Activated naive CD8-positive, alpha-beta T cell treated with anti-CD3 and anti-CD28 coated beads, Interleukin-2, amount 10 ng/mL, durations not matched to agents 7 days and 5 days (primary cell): Measurements from ENCODE around the gene MAPK7. TPM values are rescaled to one million over a fixed set of nuclear protein-coding genes. Genes with fewer than 3 reads are reported as not detected.

Source experiments
- ATAC-seq: fragments of 150-1000 bp; cut with Tn5 transposase; one replicate; pipeline ENCODE4 v1.10.0; 2021; ENCODE audit warnings: low read depth, moderate library complexity
- POLR2A ChIA-PET: fragments of 350-600 bp; sonication (Branson Sonifier 250); formaldehyde crosslinking; loops from one replicate; lab custom pipeline; 2021; ENCODE audit warnings: antibody characterized with exemption; lab: Charles Lee
- DNase-seq: peaks from one replicate; pipeline ENCODE4 v3.0.0; 2021
- H3K27ac Mint-ChIP-seq: one replicate; pipeline ENCODE4 v1.8.0; 2022; ENCODE audit warnings: mild to moderate bottlenecking, mixed read lengths
- H3K27me3 Mint-ChIP-seq: one replicate; pipeline ENCODE4 v1.8.0; 2022; ENCODE audit warnings: mild to moderate bottlenecking, moderate library complexity, mixed read lengths
- H3K36me3 Mint-ChIP-seq: one replicate; pipeline ENCODE4 v1.8.0; 2021; ENCODE audit warnings: mild to moderate bottlenecking, mixed read lengths
- H3K4me1 Mint-ChIP-seq: one replicate; pipeline ENCODE4 v1.8.0; 2021; ENCODE audit warnings: mixed read lengths
- H3K4me3 Mint-ChIP-seq: one replicate; pipeline ENCODE4 v1.8.0; 2022; ENCODE audit warnings: mild to moderate bottlenecking, moderate library complexity, mixed read lengths
- H3K9me3 Mint-ChIP-seq: one replicate; pipeline ENCODE4 v1.8.0; 2021; ENCODE audit warnings: mixed read lengths
- total RNA-seq, 2 experiments: library from RNA; stranded (reverse); gene quantifications; one replicate each; pipeline ENCODE4 v1.2.3, GENCODE V29; 2021

MAPK7 gene
- total RNA-seq, 2 experiments from 2014 or later = 26.8 to 27.4 TPM

DNA sequence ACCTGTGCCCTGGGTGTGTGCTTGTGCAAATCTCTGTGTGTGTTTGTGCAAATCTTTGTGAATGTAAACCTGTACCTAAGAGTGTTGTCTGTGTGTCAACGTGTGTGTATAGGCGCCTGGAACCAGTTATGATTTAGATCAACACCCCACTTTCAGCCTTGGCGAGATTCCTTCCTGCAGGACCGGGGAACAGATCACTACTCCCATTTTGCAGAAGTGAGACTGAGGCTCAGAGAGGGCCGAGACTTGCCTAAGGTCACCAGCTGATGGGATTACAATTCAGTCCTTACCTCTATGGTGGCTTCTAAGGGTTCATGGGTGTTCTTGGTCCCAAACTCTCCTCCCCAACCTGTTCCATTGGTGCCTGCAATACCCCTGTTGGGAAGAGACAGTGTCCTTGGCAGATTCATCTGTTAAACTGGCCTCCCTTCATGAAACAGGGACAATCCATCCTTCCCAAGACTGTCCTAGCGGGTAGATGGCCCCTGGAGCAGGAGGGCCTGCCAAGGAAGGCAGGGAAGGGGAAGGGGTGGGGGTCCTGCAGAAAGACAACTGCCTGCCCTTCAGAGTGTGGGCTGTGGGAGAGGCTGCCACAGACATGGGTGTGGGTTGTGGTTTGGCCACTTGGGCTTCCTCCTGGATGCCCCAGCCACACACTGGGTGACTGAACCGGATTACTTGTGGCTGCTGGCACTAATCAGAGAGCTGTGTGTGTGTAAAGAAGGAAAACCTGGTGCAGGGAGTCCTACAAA is 6.9 kb upstream of the MAPK7 start:
- Mint-ChIP-seq H3K9me3 (no peaks in the 10 kb centered on the region), H3K27ac (peak overlapping the region; percentile 78), H3K27me3 (peaks cover 8% of the 10 kb centered on the region), H3K4me1 (peaks cover 40% of the 10 kb centered on the region), H3K36me3 (no peaks in the 10 kb centered on the region), H3K4me3 (peak overlapping the region; percentile 64)
- POLR2A ChIA-PET = interaction anchor here (0.6 kb wide), 1 partner anchor 275 kb away, joined by 6 read pairs; no protein-coding TSS in a partner anchor
- no peak for DNase-seq
- ATAC-seq = no peak

DNA sequence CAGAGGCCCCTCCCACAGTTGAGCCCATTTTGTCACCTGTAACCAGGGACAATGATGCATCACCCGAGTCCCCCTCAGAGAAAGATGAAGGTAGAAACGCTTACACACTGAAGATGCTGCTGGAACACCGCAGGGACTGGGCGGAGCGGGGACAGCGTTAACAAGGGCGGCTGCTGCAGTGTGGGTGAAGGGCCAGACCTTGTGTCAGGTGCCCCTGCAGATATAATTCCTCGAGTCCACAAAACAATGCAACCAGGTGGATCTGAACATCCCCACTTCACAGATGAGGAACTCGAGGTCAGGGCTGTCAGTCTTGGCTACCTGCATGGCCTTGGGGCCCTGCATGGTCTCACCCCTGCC is 6.3 kb upstream of the MAPK7 start:
- peaks cover 43% of the 10 kb centered on the region for H3K4me1 Mint-ChIP-seq
- H3K27me3 Mint-ChIP-seq = peaks cover 8% of the 10 kb centered on the region
- ATAC-seq (no peak), DNase-seq (no peak)
- no peaks in the 10 kb centered on the region for H3K36me3 Mint-ChIP-seq
- POLR2A ChIA-PET = no interaction called here
- peak overlapping the region; percentile 26 for H3K27ac Mint-ChIP-seq
- peak overlapping the region; percentile 42 for H3K4me3 Mint-ChIP-seq
- H3K9me3 Mint-ChIP-seq = no peaks in the 10 kb centered on the region

DNA sequence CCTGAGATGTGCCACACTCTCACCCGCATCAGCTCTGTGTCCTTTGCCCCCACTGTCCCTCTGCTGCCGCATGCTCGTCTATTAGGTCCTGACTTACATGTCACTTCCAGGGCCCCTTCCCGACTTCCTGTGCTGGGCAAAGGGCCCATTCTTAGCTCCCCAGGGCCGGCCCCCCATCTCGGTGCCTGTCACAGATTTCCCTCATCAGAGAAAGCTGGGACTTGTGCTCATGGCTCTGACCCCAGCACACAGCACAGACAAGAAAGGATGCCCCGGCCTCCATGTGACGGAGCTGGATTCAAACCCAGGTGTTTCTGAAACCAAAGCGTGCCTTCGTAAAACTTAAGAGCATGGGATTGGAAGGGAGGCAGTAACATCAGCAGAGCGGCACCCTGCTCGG is 5.9 kb upstream of the MAPK7 start:
- POLR2A ChIA-PET = no interaction called here
- peaks cover 8% of the 10 kb centered on the region for H3K27me3 Mint-ChIP-seq
- peaks cover 45% of the 10 kb centered on the region for H3K4me1 Mint-ChIP-seq
- no peaks in the 10 kb centered on the region for H3K36me3 Mint-ChIP-seq
- ATAC-seq = no peak
- no peak for DNase-seq
- H3K27ac Mint-ChIP-seq = peak overlapping the region; percentile 26
- no peak overlapping the region for H3K4me3 Mint-ChIP-seq
- no peaks in the 10 kb centered on the region for H3K9me3 Mint-ChIP-seq

DNA sequence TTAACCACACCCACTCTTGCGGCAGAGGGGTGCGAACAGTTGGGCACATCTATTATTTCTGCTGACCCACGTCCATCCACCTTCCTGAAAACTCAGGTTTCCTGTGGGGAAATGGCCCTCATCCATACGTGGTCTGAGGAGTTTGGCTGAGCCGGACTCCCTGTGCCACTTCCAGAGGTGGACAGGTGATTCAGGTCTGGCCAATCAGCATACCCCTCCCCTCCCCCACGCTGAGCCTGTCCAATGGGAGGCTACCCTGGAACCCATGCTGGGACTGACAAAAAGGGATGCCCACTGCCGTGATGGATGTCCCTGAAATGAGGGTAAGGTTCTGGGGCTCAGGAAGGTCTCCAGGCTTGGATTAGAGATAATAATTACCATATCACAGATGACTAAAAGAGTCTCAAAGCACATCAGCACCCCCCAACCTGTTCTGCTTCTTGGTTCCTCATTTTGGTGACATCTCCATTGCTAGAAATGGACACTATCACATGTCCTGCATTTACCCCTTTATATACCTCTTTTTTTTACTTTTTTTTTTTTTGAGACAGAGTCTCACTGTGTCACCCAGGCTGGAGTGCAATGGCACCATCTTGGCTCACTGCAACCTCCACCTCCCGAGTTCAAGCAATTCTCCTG is 5.3 kb upstream of the MAPK7 start:
- POLR2A ChIA-PET = no interaction called here
- Mint-ChIP-seq H3K36me3 (no peaks in the 10 kb centered on the region), H3K27me3 (peaks cover 8% of the 10 kb centered on the region), H3K9me3 (no peaks in the 10 kb centered on the region), H3K4me1 (peaks cover 45% of the 10 kb centered on the region), H3K27ac (no peak overlapping the region), H3K4me3 (no peak overlapping the region)
- ATAC-seq (no peak), DNase-seq (no peak)

DNA sequence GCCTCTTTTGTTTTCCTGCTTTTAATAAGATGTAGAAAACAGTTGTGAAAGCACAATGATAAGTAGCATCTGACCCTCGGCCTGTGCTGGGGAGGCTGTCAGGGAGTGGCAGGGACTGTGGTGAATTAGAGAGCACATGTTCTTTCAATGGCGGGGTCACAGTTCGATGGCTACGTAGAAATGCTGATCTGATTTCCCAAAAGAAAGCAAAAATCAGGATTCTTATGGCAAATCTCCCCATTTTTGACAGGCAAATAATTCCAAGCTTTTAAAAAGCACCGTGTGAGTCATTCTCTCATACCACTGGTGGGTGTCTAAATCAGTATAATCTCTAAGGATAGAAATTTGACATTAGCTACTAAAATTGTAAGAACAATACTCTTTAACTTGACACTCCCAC is 4.2 kb upstream of the MAPK7 start:
- Mint-ChIP-seq H3K36me3 (no peaks in the 10 kb centered on the region), H3K27ac (no peak overlapping the region), H3K27me3 (peaks cover 7% of the 10 kb centered on the region), H3K4me1 (peaks cover 42% of the 10 kb centered on the region), H3K4me3 (no peak overlapping the region), H3K9me3 (no peaks in the 10 kb centered on the region)
- ATAC-seq = no peak
- POLR2A ChIA-PET = no interaction called here
- DNase-seq = no peak

DNA sequence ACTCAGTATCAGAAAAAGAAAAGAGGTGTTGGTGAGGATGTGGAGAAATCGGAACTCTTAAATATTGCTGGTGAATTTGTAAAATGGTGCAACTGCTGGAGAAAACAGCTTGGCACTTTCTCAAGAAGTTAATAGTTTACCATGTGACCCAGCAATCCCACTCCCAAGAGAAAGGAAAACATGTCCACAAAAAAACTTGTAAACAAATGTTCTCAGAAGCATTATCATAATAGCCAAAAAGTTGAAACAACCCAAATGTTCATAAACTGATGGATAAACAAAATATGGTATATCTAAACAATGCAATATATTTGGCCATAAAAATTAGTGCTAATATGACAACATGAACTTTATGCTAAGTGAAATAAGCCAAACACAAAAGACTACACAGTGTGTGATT is 2.6 kb upstream of the MAPK7 start:
- peak overlapping the region; percentile 42 for H3K4me3 Mint-ChIP-seq

DNA sequence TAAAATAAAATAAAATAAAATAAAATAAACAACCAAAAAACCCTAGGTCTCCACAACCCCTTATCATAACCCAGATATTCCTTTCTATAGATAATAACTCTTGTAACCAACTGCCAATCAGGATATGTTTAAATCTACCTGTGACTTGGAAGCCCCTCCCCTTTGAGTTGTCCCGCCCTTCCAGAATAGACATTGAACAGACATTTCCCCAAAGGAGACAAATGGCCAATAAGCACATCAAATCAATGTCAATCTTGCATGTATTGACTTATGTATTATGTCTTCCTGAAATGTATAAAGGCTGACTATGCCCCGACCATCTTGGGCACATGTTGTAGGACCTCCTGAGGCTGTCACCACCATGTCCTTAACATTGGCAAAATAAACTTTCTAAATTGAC is 1.5 kb upstream of the MAPK7 start:
- POLR2A ChIA-PET = interaction anchor here (0.8 to 2.4 kb wide), 3 partner anchors 9 to 14 kb away, joined by 3 to 13 read pairs (median 11); partner anchors contain the start of gene B9D1
- Mint-ChIP-seq H3K27ac (peak overlapping the region; percentile 98), H3K9me3 (no peaks in the 10 kb centered on the region), H3K27me3 (peaks cover 2% of the 10 kb centered on the region), H3K4me1 (peaks cover 23% of the 10 kb centered on the region), H3K36me3 (peaks cover 6% of the 10 kb centered on the region), H3K4me3 (peak overlapping the region; percentile 99)
- DNase-seq (no peak), ATAC-seq (no peak)

More for the DNA sequence above, 2.6 kb upstream of the MAPK7 start:
- Mint-ChIP-seq H3K36me3 (peaks cover 2% of the 10 kb centered on the region), H3K9me3 (no peaks in the 10 kb centered on the region), H3K27ac (no peak overlapping the region), H3K27me3 (peaks cover 4% of the 10 kb centered on the region), H3K4me1 (peaks cover 33% of the 10 kb centered on the region)
- DNase-seq (no peak), ATAC-seq (no peak)
- POLR2A ChIA-PET = no interaction called here

DNA sequence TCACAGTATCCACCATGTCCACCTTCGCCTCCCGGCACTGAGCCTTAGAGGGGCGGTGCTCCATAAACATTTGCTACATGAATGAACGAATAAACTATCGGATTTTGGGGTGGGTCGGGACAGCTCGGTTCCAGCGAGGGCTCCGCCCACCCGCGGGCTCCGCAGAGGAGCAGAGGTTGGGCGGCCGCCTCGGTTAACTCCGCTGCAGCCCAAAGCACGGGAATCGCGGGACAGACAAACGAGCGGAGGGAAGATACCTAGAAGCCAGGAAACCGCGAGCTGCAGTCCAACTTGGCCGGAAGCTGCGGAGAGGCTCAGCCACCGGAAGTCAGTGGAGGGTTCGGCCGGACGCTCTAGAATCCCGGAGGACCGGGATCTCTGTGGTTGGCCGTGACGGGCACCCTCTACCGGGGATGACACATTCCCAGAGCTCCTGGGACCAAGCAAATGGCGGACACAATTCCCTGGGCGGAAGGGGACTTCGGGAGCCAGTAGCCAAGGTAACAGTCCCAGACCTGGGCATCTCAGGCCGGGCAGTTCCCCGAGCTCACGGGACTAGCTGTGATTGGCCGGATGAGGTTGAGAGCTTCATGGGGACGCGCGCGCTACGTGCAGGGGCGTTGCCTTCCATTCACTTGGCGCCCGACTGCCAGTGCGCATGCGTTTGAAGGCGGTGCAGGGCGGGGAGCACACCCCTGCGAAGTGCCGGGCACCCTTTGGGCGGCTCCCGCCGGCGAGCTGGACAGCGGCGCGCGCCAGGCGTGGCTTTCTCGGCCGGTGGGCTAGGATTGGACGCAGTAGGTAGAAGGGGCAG is 489 bp upstream of the MAPK7 start:
- peaks cover 8% of the 10 kb centered on the region for H3K36me3 Mint-ChIP-seq
- peak; percentile 96 for DNase-seq
- peaks cover 15% of the 10 kb centered on the region for H3K4me1 Mint-ChIP-seq
- H3K9me3 Mint-ChIP-seq = no peaks in the 10 kb centered on the region
- H3K27ac Mint-ChIP-seq = peak overlapping the region; percentile 98
- no peaks in the 10 kb centered on the region for H3K27me3 Mint-ChIP-seq
- POLR2A ChIA-PET = interaction anchor here (0.7 to 2.4 kb wide), 10 partner anchors 8 to 1665 kb away, joined by 3 to 13 read pairs (median 3); partner anchors contain the start of genes ALDH3A2, B9D1 and USP22
- peak; percentile 96 for ATAC-seq
- H3K4me3 Mint-ChIP-seq = peak overlapping the region; percentile 99

DNA sequence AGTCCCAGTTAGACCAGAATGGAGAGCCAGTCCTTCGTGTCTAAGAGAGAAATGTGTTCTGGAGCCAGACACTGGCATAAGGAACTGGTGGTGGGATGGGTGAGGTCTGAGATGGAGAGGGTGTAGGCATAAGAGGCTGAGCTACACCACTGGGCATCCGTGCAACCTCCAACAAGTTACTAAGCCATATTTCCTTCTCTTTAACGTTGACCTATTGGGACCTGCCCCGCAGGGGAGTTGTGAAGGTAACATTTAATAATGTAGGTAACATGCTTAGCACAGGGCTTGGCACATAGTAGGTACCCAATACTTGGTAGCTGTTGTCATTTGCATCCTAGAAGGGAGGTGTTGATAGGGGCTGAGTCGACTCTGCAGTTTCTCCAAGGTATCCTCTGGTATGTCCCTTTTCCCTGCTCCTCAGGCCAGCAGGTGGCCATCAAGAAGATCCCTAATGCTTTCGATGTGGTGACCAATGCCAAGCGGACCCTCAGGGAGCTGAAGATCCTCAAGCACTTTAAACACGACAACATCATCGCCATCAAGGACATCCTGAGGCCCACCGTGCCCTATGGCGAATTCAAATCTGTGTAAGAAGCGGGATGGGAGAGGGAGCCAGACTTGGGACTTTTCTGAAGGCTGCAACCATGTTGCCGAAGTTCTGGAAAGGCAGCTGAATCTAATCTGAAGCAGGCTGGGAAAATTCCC is 1.2 kb downstream of the MAPK7 start:
- Mint-ChIP-seq H3K4me3 (peak overlapping the region; percentile 99), H3K27me3 (no peaks in the 10 kb centered on the region), H3K9me3 (no peaks in the 10 kb centered on the region), H3K27ac (peak overlapping the region; percentile 51), H3K4me1 (peaks cover 18% of the 10 kb centered on the region), H3K36me3 (peaks cover 15% of the 10 kb centered on the region)
- ATAC-seq (no peak), DNase-seq (no peak)
- POLR2A ChIA-PET = interaction anchor here (1.0 to 2.4 kb wide), 2 partner anchors 10 to 14 kb away, joined by 3 to 11 read pairs; no protein-coding TSS in a partner anchor

DNA sequence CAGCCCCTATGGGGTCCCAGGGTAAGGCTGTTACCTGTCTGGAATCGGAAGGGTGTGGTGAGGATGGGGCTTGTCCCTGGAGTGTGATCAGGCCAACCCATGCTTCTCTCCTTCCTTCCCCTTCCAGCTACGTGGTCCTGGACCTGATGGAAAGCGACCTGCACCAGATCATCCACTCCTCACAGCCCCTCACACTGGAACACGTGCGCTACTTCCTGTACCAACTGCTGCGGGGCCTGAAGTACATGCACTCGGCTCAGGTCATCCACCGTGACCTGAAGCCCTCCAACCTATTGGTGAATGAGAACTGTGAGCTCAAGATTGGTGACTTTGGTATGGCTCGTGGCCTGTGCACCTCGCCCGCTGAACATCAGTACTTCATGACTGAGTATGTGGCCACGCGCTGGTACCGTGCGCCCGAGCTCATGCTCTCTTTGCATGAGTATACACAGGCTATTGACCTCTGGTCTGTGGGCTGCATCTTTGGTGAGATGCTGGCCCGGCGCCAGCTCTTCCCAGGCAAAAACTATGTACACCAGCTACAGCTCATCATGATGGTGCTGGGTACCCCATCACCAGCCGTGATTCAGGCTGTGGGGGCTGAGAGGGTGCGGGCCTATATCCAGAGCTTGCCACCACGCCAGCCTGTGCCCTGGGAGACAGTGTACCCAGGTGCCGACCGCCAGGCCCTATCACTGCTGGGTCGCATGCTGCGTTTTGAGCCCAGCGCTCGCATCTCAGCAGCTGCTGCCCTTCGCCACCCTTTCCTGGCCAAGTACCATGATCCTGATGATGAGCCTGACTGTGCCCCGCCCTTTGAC is 2.4 kb downstream of the MAPK7 start:
- no peak for DNase-seq
- no peaks in the 10 kb centered on the region for H3K9me3 Mint-ChIP-seq
- H3K4me1 Mint-ChIP-seq = peaks cover 17% of the 10 kb centered on the region
- POLR2A ChIA-PET = no interaction called here
- H3K36me3 Mint-ChIP-seq = peaks cover 15% of the 10 kb centered on the region
- ATAC-seq = no peak
- H3K27ac Mint-ChIP-seq = no peak overlapping the region
- H3K4me3 Mint-ChIP-seq = no peak overlapping the region
- H3K27me3 Mint-ChIP-seq = no peaks in the 10 kb centered on the region

DNA sequence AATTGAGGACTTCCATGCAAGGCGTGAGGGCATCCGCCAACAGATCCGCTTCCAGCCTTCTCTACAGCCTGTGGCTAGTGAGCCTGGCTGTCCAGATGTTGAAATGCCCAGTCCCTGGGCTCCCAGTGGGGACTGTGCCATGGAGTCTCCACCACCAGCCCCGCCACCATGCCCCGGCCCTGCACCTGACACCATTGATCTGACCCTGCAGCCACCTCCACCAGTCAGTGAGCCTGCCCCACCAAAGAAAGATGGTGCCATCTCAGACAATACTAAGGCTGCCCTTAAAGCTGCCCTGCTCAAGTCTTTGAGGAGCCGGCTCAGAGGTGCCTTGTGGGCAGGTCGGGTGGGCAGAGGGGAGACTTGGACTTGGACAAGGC is 3.1 kb downstream of the MAPK7 start:
- no peaks in the 10 kb centered on the region for H3K27me3 Mint-ChIP-seq
- no peaks in the 10 kb centered on the region for H3K9me3 Mint-ChIP-seq
- H3K27ac Mint-ChIP-seq = no peak overlapping the region
- DNase-seq (no peak), ATAC-seq (no peak)
- H3K36me3 Mint-ChIP-seq = peaks cover 15% of the 10 kb centered on the region
- no peak overlapping the region for H3K4me3 Mint-ChIP-seq
- peaks cover 16% of the 10 kb centered on the region for H3K4me1 Mint-ChIP-seq
- POLR2A ChIA-PET = no interaction called here

DNA sequence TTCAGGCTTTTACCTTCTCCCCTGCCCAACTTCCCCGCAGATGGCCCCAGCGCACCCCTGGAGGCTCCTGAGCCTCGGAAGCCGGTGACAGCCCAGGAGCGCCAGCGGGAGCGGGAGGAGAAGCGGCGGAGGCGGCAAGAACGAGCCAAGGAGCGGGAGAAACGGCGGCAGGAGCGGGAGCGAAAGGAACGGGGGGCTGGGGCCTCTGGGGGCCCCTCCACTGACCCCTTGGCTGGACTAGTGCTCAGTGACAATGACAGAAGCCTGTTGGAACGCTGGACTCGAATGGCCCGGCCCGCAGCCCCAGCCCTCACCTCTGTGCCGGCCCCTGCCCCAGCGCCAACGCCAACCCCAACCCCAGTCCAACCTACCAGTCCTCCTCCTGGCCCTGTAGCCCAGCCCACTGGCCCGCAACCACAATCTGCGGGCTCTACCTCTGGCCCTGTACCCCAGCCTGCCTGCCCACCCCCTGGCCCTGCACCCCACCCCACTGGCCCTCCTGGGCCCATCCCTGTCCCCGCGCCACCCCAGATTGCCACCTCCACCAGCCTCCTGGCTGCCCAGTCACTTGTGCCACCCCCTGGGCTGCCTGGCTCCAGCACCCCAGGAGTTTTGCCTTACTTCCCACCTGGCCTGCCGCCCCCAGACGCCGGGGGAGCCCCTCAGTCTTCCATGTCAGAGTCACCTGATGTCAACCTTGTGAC is 3.6 kb downstream of the MAPK7 start:
- no peaks in the 10 kb centered on the region for H3K9me3 Mint-ChIP-seq
- no peak for ATAC-seq
- DNase-seq = no peak
- POLR2A ChIA-PET = no interaction called here
- peaks cover 13% of the 10 kb centered on the region for H3K4me1 Mint-ChIP-seq
- H3K36me3 Mint-ChIP-seq = peaks cover 15% of the 10 kb centered on the region
- H3K4me3 Mint-ChIP-seq = no peak overlapping the region
- no peak overlapping the region for H3K27ac Mint-ChIP-seq
- no peaks in the 10 kb centered on the region for H3K27me3 Mint-ChIP-seq
